GM19099 (cell line): ENCODE data around the gene TPRG1.

ENCODE experiments used
- POLR2A ChIP-seq: IDR thresholded peaks from 3 replicates; pipeline ENCODE4 v1.6.1; 2011; ENCODE audit warnings: low read depth; ENCODE audit not compliant: insufficient read length; ENCODE audit errors: extremely low read depth

Gene TPRG1

GRCh38 chr3:189361103-189361835 is 189.5 kb downstream of the TPRG1 start:
- TF ChIP-seq POLR2A = no peak

- TF ChIP-seq POLR2A = no peak
These were observed 192.0 kb downstream of the TPRG1 start for GRCh38 chr3:189363590-189364255.

GRCh38 chr3:189365609-189366564 is 194.1 kb downstream of the TPRG1 start:
- TF ChIP-seq POLR2A = no peak

- no peak for TF ChIP-seq POLR2A
These were observed 196.6 kb downstream of the TPRG1 start for GRCh38 chr3:189368384-189368783.

GRCh38 chr3:189369636-189370035 is 197.9 kb downstream of the TPRG1 start:
- no peak for TF ChIP-seq POLR2A

GRCh38 chr3:189372243-189372642 is 200.5 kb downstream of the TPRG1 start:
- TF ChIP-seq POLR2A = no peak
